Thoracic aorta (tissue), 2 donors: ENCODE measurements around the gene KIAA2012. TPM values are rescaled to one million over a fixed set of nuclear protein-coding genes. Genes with fewer than 3 reads are reported as not detected.

Experiments used
- ATAC-seq: fragments of 150-250 bp; one replicate; pipeline ENCODE4 v1.8.0; 2017; ENCODE audit warnings: low read depth; ENCODE audit not compliant: insufficient number of reproducible peaks, low FRiP score
- DNase-seq: peaks from one replicate; pipeline ENCODE4 v3.0.0-alpha.2; 2020; ENCODE audit warnings: low spot score
- H3K27ac ChIP-seq, 2 donors: fragments of 200-600 bp; sonication (generic); 1 replicate in 1 of 2; 2 replicates in 1 of 2; pipeline ENCODE4 v1.5.1; 2016; ENCODE audit warnings: mild to moderate bottlenecking in 2 of 2, moderate library complexity in 2 of 2
- H3K27me3 ChIP-seq: fragments of 200-600 bp; sonication (generic); replicated peaks from 2 replicates; pipeline ENCODE4 v1.6.0; 2016; ENCODE audit warnings: mild to moderate bottlenecking; ENCODE audit not compliant: insufficient read depth
- H3K36me3 ChIP-seq: fragments of 200-600 bp; sonication (generic); one replicate; pipeline ENCODE4 v1.5.1; 2016
- H3K4me1 ChIP-seq, 2 donors: fragments of 200-600 bp; sonication (generic); 1 replicate in 1 of 2; 2 replicates in 1 of 2; pipeline versions ENCODE4 v1.5.1 to v1.6.0; 2016; ENCODE audit warnings: low read depth in 2 of 2, mild to moderate bottlenecking in 1 of 2; ENCODE audit not compliant: control insufficient read depth in 1 of 2
- H3K4me3 ChIP-seq: fragments of 200-600 bp; sonication (generic); 2 replicates; pipeline ENCODE4 v1.5.1; 2016; ENCODE audit warnings: mild to moderate bottlenecking
- H3K9me3 ChIP-seq: fragments of 200-600 bp; sonication (generic); 2 replicates; pipeline ENCODE4 v1.5.1; 2016
- CTCF ChIP-seq: fragments of 200-600 bp; sonication (generic); IDR thresholded peaks from one replicate; pipeline ENCODE4 v1.5.1; 2019; ENCODE audit warnings: antibody characterized with exemption
- total RNA-seq, 2 donors: library from RNA; depleted of rRNA; stranded (reverse); fragments of >200 nt; gene quantifications; one replicate each; pipeline versions ENCODE4 v1.1.0 to v1.2.3, GENCODE V29; 2016

Gene KIAA2012
- total RNA-seq, 2 donors from 2014 or later = not detected

- H3K27ac ChIP-seq = no peak overlapping the region
- H3K27me3 ChIP-seq = no peaks in the 10 kb centered on the region
- no peaks in the 10 kb centered on the region for H3K9me3 ChIP-seq
- no peak for TF ChIP-seq CTCF
- ATAC-seq (no peak), DNase-seq (no peak)
- H3K36me3 ChIP-seq = no peaks in the 10 kb centered on the region
- H3K4me3 ChIP-seq = no peak overlapping the region
- peaks cover 6 to 21% of the 10 kb centered on the region in 2 donors for H3K4me1 ChIP-seq
These were observed 42.4 kb upstream of the KIAA2012 start for GRCh38 chr2:202030691-202031090.

- no peak overlapping the region for H3K4me3 ChIP-seq
- no peak for TF ChIP-seq CTCF
- no peak for ATAC-seq
- H3K9me3 ChIP-seq = no peaks in the 10 kb centered on the region
- no peaks in the 10 kb centered on the region for H3K36me3 ChIP-seq
- H3K27ac ChIP-seq = no peak overlapping the region
- H3K27me3 ChIP-seq = no peaks in the 10 kb centered on the region
- peaks cover 10 to 27% of the 10 kb centered on the region in 2 donors for H3K4me1 ChIP-seq
- no peak for DNase-seq
These were observed 41.7 kb upstream of the KIAA2012 start for GRCh38 chr2:202031246-202031951.

GRCh38 chr2:202032846-202033316 lies 40.2 kb upstream of the KIAA2012 start:
- no peaks in the 10 kb centered on the region for H3K9me3 ChIP-seq
- peak overlapping the region; percentile 97 to 100 for H3K27ac ChIP-seq
- no peak for DNase-seq
- ATAC-seq = no peak
- no peak for TF ChIP-seq CTCF
- no peaks in the 10 kb centered on the region for H3K27me3 ChIP-seq
- peak overlapping the region; percentile 92 for H3K4me3 ChIP-seq
- peaks cover 16 to 37% of the 10 kb centered on the region in 2 donors for H3K4me1 ChIP-seq
- H3K36me3 ChIP-seq = no peaks in the 10 kb centered on the region

- peak within 1 kb of the TSS; percentile 97 to 100 for H3K27ac ChIP-seq
- no peaks in the 10 kb centered on the region for H3K27me3 ChIP-seq
- ATAC-seq (peak; percentile 54), DNase-seq (peak; percentile 68)
- H3K4me1 ChIP-seq = peaks cover 16 to 44% of the 10 kb centered on the region in 2 donors
- no peaks in the 10 kb centered on the region for H3K36me3 ChIP-seq
- TF ChIP-seq CTCF = no peak
- no peaks in the 10 kb centered on the region for H3K9me3 ChIP-seq
- peak within 1 kb of the TSS; percentile 92 for H3K4me3 ChIP-seq
These were observed 39.5 kb upstream of the KIAA2012 start, which contains the start of gene FZD7 for GRCh38 chr2:202033317-202034248. Gene FZD7 (plus strand): TSS chr2:202033855. CDS start chr2:202034648, 793 bp downstream.
